Measurements from ENCODE around the gene RAVER2.

DNA sequence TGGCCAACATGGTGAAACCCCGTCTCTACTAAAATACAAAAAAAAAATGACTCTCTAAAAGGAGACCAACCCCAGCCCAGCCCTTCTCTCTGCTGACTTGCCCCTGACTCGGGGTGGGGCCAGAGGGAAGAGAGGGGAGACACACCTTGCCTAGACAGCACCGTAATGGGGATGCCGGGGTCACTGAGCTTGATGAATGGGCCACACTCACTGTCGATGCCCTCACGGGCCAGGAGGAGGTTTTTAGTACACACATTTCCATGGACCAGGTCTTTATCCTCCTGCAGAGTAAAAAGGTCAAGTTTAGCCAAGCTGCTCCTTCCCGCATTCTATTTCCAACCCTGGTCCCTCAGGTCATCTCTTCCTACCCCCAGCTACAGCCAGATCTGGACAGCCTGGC, 99.7 kb downstream of the RAVER2 start:
- TF ChIP-seq CTCF (conservative IDR thresholded peaks at IDR 0.05; ENCODE audit: low read length) (no peak), EZH2phosphoT487 (IDR thresholded peaks at IDR 0.05; ENCODE audit: borderline replicate concordance, low read depth, low read length) (no peak)
